Keratinocyte (primary cell): ENCODE data around the gene ENTHD1. TPM values are rescaled to one million over a fixed set of nuclear protein-coding genes. Genes with fewer than 3 reads are reported as not detected.

Experiments
- DNase-seq: peaks from one replicate; pipeline ENCODE4 v3.0.0-alpha.2; 2011; ENCODE audit warnings: low read depth, missing footprints, low spot score
- FAIRE-seq: peaks from 2 replicates; lab custom pipeline; 2011; peaks lifted over from hg19 to GRCh38; lab: Jason Lieb, UNC
- H2AFZ ChIP-seq: 2 replicates; pipeline ENCODE4 v1.6.0; 2012; ENCODE audit warnings: low read length, control low read depth, inconsistent platforms; ENCODE audit not compliant: control insufficient read depth
- H3K27ac ChIP-seq: 2 replicates; pipeline ENCODE4 v1.5.1; 2011; ENCODE audit warnings: low read length; ENCODE audit not compliant: control insufficient read depth, insufficient read depth
- H3K27me3 ChIP-seq: 3 replicates; pipeline ENCODE4 v1.6.0; 2011; ENCODE audit warnings: low read length; ENCODE audit not compliant: control insufficient read depth, insufficient read depth; ENCODE audit errors: extremely low read depth
- H3K36me3 ChIP-seq, 2 experiments: 2 replicates in 1 of 2; 3 replicates in 1 of 2; pipeline ENCODE4 v1.5.1; 2011; ENCODE audit warnings: low read length in 2 of 2, mild to moderate bottlenecking in 1 of 2; ENCODE audit not compliant: control insufficient read depth in 2 of 2, insufficient read depth in 2 of 2; ENCODE audit errors: extremely low read depth in 1 of 2
- H3K4me1 ChIP-seq: 3 replicates; pipeline ENCODE4 v1.5.1; 2011; ENCODE audit warnings: low read length; ENCODE audit not compliant: control insufficient read depth, insufficient read depth; ENCODE audit errors: extremely low read depth
- H3K4me2 ChIP-seq: 3 replicates; pipeline ENCODE4 v1.6.0; 2011; ENCODE audit warnings: low read depth, low read length; ENCODE audit not compliant: control insufficient read depth, insufficient read depth; ENCODE audit errors: extremely low read depth
- H3K4me3 ChIP-seq, 3 experiments: fragments of 200-600 bp in 1 of 3; sonication (generic) in 1 of 3; 2 replicates in 2 of 3; 3 replicates in 1 of 3; pipeline ENCODE4 v1.5.1; 2011 to 2016; ENCODE audit warnings: low read length in 3 of 3, mild to moderate bottlenecking in 3 of 3, control low read depth in 2 of 3, inconsistent platforms in 1 of 3, low read depth in 1 of 3, mixed read lengths in 1 of 3, mixed run types in 1 of 3, moderate library complexity in 1 of 3; ENCODE audit not compliant: control insufficient read depth in 2 of 3, insufficient read depth in 2 of 3; ENCODE audit errors: extremely low read depth in 1 of 3
- H3K79me2 ChIP-seq: 2 replicates; pipeline ENCODE4 v1.6.0; 2012; ENCODE audit warnings: low read length; ENCODE audit not compliant: control insufficient read depth, insufficient read depth
- H3K9ac ChIP-seq: 3 replicates; pipeline ENCODE4 v1.6.0; 2011; ENCODE audit warnings: low read length; ENCODE audit not compliant: control insufficient read depth, insufficient read depth; ENCODE audit errors: extremely low read depth
- H3K9me1 ChIP-seq: 3 replicates; pipeline ENCODE4 v1.6.0; 2011; ENCODE audit warnings: low read length; ENCODE audit not compliant: control insufficient read depth, insufficient read depth; ENCODE audit errors: extremely low read depth
- H3K9me3 ChIP-seq: 2 replicates; pipeline ENCODE4 v1.5.1; 2012; ENCODE audit warnings: low read depth, low read length; ENCODE audit not compliant: control insufficient read depth
- H4K20me1 ChIP-seq: 3 replicates; pipeline ENCODE4 v1.6.0; 2011; ENCODE audit warnings: low read length; ENCODE audit not compliant: control insufficient read depth, insufficient read depth; ENCODE audit errors: extremely low read depth
- CTCF ChIP-seq, 3 experiments: IDR thresholded peaks in 1 of 3; conservative IDR thresholded peaks in 1 of 3; optimal IDR thresholded peaks in 1 of 3; 2 replicates in 2 of 3; 3 replicates in 1 of 3; pipeline versions ENCODE3 to v1.5.1; 2011; ENCODE audit warnings: low read length in 3 of 3, mild to moderate bottlenecking in 3 of 3, moderate library complexity in 2 of 3, control low read depth in 1 of 3, inconsistent platforms in 1 of 3; ENCODE audit not compliant: insufficient read depth in 2 of 3; ENCODE audit errors: extremely low read depth in 1 of 3
- EZH2 ChIP-seq: IDR thresholded peaks from one replicate; pipeline ENCODE4 v1.6.1; 2012; ENCODE audit warnings: inconsistent platforms, mild to moderate bottlenecking, low read length, moderate library complexity
- dilution Hi-C: fragments of 300-500 bp; cut with MboI; formaldehyde crosslinking; loops from one replicate; pipeline ENCODE4 v1.7.0; 2020; ENCODE audit warnings: low sequenced_read_pairs; ENCODE audit not compliant: extremely low pct_ligation_motif_present
- polyA plus RNA-seq, 5 experiments: library from polyadenylated mRNA; depleted of rRNA in 3 of 5; stranded (reverse) in 3 of 5; stranded (forward) in 1 of 5; unstranded in 1 of 5; fragments of >200 nt; gene quantifications; 1 replicate in 1 of 5; 2 replicates in 3 of 5; 3 replicates in 1 of 5; pipeline versions ENCODE4 v1.2.1 to v1.2.3, GENCODE V29; 2011 to 2012; ENCODE audit warnings: missing spikeins in 2 of 5, low read depth in 1 of 5, low replicate concordance in 1 of 5

ENTHD1 gene
- polyA plus RNA-seq, 1 donor (not counting 4 experiments of a cell fraction or from before 2014, with no cell fraction given): not detected

GRCh38 chr22:39765661-39766060, 127.9 kb downstream of the ENTHD1 start:
- dilution Hi-C loops: no loop called here
- Histone ChIP-seq H3K9me3 (no peaks in the 10 kb centered on the region), H3K36me3 (no peaks in the 10 kb centered on the region), H3K4me3 (no peak overlapping the region), H3K9me1 (no peaks in the 10 kb centered on the region), H3K27ac (no peak overlapping the region), H3K79me2 (no peaks in the 10 kb centered on the region), H4K20me1 (no peaks in the 10 kb centered on the region), H2AFZ (no peak overlapping the region), H3K4me1 (no peaks in the 10 kb centered on the region), H3K27me3 (peaks cover 19% of the 10 kb centered on the region), H3K9ac (no peak overlapping the region), H3K4me2 (no peak overlapping the region)
- TF ChIP-seq CTCF (optimal IDR thresholded peaks at IDR 0.05 in 1 of 3, IDR thresholded peaks at IDR 0.05 in 1 of 3, conservative IDR thresholded peaks at IDR 0.05 in 1 of 3; ENCODE audit: extremely low read depth in 1 of 3, insufficient read depth in 2 of 3, low read length in 3 of 3): no peak
- TF ChIP-seq EZH2: no peak
- no peak for DNase-seq
- no peak for FAIRE-seq

- H4K20me1 ChIP-seq: no peaks in the 10 kb centered on the region
- H3K9ac ChIP-seq: no peak overlapping the region
- no peaks in the 10 kb centered on the region for H3K9me1 ChIP-seq
- H3K27me3 ChIP-seq: peaks cover 13% of the 10 kb centered on the region
- H3K9me3 ChIP-seq: no peaks in the 10 kb centered on the region
- dilution Hi-C loops: no loop called here
- no peaks in the 10 kb centered on the region for H3K36me3 ChIP-seq
- no peak overlapping the region for H3K4me3 ChIP-seq
- no peak overlapping the region for H3K27ac ChIP-seq
- H3K79me2 ChIP-seq: no peaks in the 10 kb centered on the region
- DNase-seq (no peak), FAIRE-seq (no peak)
- no peak overlapping the region for H2AFZ ChIP-seq
- no peak overlapping the region for H3K4me2 ChIP-seq
- TF ChIP-seq EZH2 (no peak), CTCF (optimal IDR thresholded peaks at IDR 0.05 in 1 of 3, IDR thresholded peaks at IDR 0.05 in 1 of 3, conservative IDR thresholded peaks at IDR 0.05 in 1 of 3; ENCODE audit: extremely low read depth in 1 of 3, insufficient read depth in 2 of 3, low read length in 3 of 3) (no peak)
- no peaks in the 10 kb centered on the region for H3K4me1 ChIP-seq
Measured at GRCh38 chr22:39765046-39765445, 128.5 kb downstream of the ENTHD1 start.
